A673 (cell line): ENCODE measurements around the gene RAB13.
"Not testable (repeated sequence)": the region's sequence is repeated elsewhere in the genome, so short reads cannot be mapped to it uniquely, and the experiment has no call there.

Experiments used
- CTCF ChIP-seq: fragments of 300-800, 200-600 bp; sonication (generic); conservative IDR thresholded peaks from 2 replicates; pipeline ENCODE4 v1.5.1; 2017; ENCODE audit warnings: low read depth, mild to moderate bottlenecking, antibody characterized with exemption, low read length, moderate library complexity, mixed read lengths
- EZH2 ChIP-seq: fragments of 200-600 bp; sonication (generic); IDR thresholded peaks from 2 replicates; pipeline ENCODE4 v1.6.1; 2017; ENCODE audit warnings: borderline replicate concordance, low read depth, mild to moderate bottlenecking, mixed read lengths, antibody characterized with exemption, low read length; ENCODE audit not compliant: poor library complexity, severe bottlenecking

GRCh38 chr1:154033697-154034096 is 47.6 kb upstream of the RAB13 start:
- TF ChIP-seq CTCF, EZH2: not testable (repeated sequence)
